ENCODE measurements around the gene MYNN.
A peak's percentile ranks its signal among the peaks of the same experiment; 100 is the strongest.
"Not testable (repeated sequence)": the region's sequence is repeated elsewhere in the genome, so short reads cannot be mapped to it uniquely, and the experiment has no call there.

The MYNN gene

GRCh38 chr3:169772897-169773816 lies at the start of gene MYNN:
MYNN (plus strand) TSS chr3:169773396; CDS start chr3:169774296, 900 bp downstream.
- FAIRE-seq: no peak

DNA sequence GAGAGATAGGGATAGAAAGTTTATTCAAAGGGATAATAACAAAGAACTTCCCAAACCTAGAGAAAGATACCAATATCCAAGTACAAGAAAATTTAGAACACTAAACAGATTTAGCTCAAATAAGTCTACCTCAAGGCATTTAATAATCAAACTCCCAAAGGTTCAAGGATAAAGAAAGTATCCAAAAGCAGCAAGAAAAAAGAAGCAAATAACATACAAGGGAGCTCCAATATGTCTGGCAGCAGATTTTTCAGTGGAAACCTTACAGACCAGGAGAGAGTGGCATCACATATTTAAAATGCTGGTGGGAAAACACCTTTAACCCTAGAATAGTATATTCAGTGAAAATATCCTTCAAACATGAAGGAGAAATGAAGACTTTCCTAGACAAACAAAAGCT lies 41.3 kb upstream of the MYNN start:
- not testable (repeated sequence) for FAIRE-seq

DNA sequence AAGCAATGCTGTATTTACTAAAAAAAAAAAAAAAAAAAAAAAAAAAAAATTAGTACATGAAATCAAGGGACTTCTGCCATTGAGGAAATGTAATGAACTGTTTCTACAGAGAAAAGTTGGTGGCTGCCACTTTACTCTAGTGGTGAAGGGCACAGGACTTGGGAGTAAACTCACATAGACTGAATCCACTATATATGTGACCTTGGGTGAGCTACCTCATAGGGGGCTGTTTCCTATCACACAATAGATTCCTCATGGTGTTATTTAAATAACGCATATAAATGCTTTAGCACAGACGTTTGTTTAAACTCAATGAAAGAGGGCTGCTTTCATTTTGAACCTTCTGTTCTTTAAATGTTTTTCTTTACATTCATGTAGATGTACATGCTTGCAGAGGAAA lies 34.1 kb upstream of the MYNN start:
- no peak for FAIRE-seq

GRCh38 chr3:169744366-169745054 lies 28.7 kb upstream of the MYNN start:
- peak; percentile 91 for FAIRE-seq

DNA sequence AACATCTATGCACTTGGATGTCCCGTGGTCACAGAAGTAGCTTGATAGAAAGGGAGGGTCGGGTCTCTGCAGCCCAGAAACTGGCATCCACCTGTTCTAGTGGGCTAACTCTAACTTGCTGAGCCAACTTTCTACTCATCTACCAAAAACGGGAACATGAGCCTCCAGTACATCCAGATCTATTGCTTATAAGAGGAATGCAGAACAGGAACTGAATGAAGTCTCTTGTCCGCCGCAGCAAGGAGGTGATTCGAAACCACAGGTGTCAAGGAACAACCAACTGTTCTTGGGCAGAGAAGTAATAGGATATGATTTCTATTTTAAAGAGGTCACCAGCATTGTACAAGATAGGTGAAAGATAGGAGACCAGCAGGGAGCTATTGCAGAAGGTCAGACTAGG lies 26.3 kb upstream of the MYNN start:
- FAIRE-seq: no peak

DNA sequence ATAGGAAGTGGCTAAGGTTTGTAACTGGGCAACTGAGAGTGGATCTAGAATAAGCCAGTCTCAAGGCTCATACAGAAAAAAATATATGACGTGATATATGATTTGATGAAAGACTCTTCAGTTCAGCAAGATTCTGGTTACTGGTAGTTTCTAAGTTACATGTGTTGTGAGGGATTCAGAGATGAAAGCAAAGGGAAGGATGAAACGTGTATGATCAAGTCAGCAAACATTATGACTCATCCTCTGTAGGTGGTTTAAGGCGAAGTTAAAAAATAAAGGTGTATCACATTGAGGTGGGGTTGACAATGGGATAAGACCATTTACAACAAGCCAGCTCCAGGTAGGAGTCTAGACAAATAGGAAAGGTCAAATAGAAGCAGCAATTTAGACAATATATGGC lies 24.5 kb upstream of the MYNN start:
- FAIRE-seq: no peak

DNA sequence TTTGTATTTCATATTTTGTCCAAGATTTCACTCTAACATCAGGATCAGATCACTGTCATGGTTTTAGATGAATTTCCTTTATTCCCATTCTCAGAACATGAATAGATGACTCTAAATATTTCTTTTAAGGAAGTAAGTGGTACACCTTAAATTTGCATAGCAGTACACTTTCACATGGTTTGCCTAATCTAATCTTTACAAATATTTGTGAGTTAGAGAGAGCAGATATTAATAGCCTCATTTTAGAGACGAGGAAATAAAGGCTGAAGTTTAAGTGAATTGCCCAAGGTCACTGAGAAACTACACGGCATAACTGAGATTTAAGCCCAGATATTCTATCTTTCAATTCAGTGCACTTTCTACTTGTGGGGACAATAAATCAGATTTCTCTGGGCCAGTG lies 22.5 kb upstream of the MYNN start:
- no peak for FAIRE-seq

- no peak for FAIRE-seq
These were observed 21.3 kb upstream of the MYNN start for GRCh38 chr3:169751875-169752274.

- FAIRE-seq: no peak
These were observed 18.5 kb upstream of the MYNN start for GRCh38 chr3:169754711-169755110.

- no peak for FAIRE-seq
These were observed 17.7 kb upstream of the MYNN start for GRCh38 chr3:169755488-169755887.

DNA sequence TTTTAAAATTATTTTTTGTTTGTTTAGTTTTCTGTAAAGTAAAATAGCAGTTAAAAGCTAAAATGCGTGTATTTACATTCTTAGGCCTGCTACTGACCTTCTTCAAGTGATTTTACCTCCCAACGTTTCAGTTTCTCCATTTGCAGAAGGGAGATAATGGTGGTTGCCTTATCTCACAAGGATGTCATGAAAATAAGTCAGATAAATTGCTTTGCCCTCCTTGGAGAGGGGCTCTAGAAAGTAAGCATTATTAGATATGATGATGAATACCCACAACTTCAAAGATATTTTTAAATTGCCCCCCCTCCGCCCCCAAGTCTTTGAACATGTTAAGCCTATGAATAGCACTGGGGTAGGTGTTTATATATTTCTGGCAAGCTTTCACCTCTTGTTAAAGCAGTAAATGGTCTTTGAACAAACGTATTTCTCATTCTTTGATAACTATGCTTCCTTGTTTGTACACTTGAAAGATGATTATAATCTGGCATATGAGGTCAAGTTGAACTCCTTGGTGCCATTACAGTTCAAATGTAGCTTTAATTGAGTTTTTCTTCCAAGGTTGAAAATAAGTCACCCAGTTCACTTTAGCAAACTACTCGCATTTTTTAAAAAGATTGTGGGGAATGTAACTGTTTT lies 14.7 kb upstream of the MYNN start:
- FAIRE-seq: no peak

DNA sequence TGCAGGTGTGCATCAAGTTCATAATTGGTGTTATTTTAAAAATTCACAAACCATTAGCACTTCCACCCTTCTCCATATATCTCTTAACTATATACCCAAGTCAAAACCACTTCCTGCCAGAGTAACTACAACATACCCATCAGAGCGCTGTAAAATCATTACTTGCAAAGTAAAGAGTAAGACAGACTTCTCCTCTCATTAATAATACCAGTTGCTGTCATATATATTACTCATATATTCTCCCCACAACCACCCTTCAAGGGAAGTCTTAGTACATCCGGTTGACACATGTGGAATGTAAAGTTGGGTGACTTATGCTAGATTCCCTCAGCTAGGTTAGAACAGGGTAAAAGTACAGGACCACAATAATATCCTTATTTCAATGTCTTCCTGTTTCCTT lies 13.9 kb upstream of the MYNN start:
- no peak for FAIRE-seq

GRCh38 chr3:169760479-169760878 lies 12.7 kb upstream of the MYNN start:
- no peak for FAIRE-seq

DNA sequence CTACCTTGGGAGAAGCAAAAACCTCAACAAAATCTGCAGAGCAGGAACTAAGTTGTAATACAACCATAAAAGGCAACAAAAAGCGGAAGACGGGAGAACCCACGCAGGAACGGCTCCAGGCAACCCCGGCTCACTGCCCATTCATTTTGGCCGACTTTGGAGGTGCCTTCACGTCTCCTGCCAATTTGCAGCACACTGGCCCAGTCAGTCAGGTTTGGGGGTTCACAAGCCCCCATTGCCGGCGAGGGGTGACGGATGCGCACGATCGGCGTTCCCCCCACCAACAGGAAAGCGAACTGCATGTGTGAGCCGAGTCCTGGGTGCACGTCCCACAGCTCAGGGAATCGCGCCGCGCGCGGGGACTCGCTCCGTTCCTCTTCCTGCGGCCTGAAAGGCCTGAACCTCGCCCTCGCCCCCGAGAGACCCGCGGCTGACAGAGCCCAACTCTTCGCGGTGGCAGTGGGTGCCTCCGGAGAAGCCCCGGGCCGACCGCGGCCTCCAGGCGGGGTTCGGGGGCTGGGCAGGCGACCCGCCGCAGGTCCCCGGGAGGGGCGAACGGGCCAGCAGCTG lies 8.8 kb upstream of the MYNN start:
- FAIRE-seq: no peak

- FAIRE-seq: no peak
These were observed 8.1 kb upstream of the MYNN start, which contains the start of gene TERC for GRCh38 chr3:169764882-169765612. TERC (minus strand) TSS chr3:169765060.

- FAIRE-seq: no peak
These were observed 3.7 kb upstream of the MYNN start, which contains the start of gene ACTRT3 for GRCh38 chr3:169769287-169770181. ACTRT3 (minus strand) TSS chr3:169769561; CDS start chr3:169769520, 41 bp downstream.

DNA sequence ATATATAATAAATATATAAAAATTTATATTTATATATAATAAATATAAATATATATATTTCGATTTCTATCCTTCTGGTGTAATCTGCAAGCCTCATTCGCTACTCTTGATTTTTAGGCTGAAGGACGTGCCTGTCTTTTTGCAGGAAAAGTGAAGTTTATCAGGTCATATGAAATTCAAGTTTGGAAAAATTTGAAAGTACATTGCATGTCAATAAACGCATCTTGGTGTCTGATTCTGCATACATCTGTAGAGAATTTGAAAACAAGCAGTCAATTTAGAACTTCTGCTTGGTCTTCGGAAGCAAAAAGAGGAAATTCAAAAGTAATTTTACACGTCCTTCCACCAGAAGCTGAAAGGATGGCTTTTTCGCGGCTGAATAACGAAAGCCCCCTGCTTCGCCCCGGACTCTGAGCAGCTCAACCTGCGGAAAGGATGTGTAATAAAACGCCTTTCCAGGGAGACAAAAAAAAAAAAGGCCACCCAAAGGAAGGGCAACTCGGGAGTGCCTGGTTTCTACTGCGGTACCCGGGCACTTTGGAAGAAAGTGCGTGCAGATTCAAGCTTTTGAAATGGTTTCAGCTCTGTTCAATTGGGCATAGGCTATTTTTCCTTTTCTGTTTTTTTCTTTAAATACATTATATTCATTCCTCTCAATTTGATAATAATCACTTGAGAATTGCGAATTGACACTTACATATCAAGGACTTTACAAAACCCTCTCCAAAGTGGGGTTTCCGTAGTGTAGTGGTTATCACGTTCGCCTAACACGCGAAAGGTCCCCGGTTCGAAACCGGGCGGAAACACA lies 1.5 kb upstream of the MYNN start:
- peak; percentile 47 for FAIRE-seq

- FAIRE-seq: peak; percentile 66
These were observed 795 bp upstream of the MYNN start for GRCh38 chr3:169772305-169772896.

DNA sequence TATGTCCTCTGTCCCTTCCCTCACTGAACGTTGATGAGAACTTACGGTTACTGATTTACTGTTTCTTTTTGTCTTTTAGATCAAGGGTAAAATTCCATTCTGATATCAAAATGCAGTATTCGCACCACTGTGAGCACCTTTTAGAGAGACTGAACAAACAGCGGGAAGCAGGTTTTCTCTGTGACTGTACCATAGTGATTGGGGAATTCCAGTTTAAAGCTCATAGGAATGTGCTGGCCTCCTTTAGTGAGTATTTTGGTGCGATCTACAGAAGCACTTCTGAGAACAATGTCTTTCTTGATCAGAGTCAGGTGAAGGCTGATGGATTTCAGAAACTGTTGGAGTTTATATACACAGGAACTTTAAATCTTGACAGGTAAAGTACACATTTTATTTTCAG lies 990 bp downstream of the MYNN start:
- no peak for FAIRE-seq

DNA sequence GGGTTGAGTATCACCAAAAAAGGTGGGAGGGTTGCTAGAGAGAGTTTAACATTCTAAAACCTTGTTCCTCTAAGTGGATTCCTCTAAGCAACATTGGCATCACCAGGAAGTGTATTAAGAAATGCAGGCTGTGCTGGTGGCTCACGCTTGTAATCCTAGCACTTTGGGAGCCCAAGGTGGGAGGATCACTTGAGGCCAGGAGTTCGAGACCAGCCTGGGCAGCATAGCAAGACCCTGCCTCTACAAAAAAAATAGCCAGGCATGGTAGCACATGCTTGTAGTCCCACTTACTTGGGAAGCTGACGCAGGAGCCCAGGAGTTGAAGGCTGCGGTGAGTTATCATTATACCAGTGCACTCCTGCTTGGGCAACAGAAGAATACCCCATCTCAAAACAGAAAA lies 4.6 kb downstream of the MYNN start:
- FAIRE-seq: no peak
